A549 (cell line): ENCODE data around the gene PRDX2.

Source experiments
- CTCF ChIP-seq: fragments of >200 bp; sonication (Bioruptor Twin); formaldehyde crosslinking; IDR thresholded peaks from 3 replicates; pipeline ENCODE4 v1.5.1; 2016
- EP300 ChIP-seq, 2 experiments: fragments of >200 bp; sonication (Bioruptor Twin); formaldehyde crosslinking; IDR thresholded peaks; 2 replicates in 1 of 2; 3 replicates in 1 of 2; pipeline ENCODE4 v1.6.1; 2016 to 2017
- HOXA7 ChIP-seq: fragments of 250-450 bp; sonication (Bioruptor Pico); IDR thresholded peaks from 2 replicates; pipeline ENCODE4 v1.5.0; 2020; ENCODE audit warnings: mild to moderate bottlenecking, moderate library complexity
- SMC3 ChIP-seq: fragments of >200 bp; sonication (Bioruptor Twin); formaldehyde crosslinking; IDR thresholded peaks from 3 replicates; pipeline ENCODE4 v1.6.1; 2018; ENCODE audit warnings: inconsistent platforms

GRCh38 chr19:12757544-12758274 is 43.9 kb downstream of the PRDX2 start:
- TF ChIP-seq SMC3 (peak; percentile 52), CTCF (peak; percentile 79), EP300 (IDR thresholded peaks at IDR 0.05) (no peak), HOXA7 (CRISPR knock-in tag) (no peak)
